Neural cell (in vitro differentiated cells): ENCODE measurements around the gene SPN.

Source experiments
- CTCF ChIP-seq: fragments of 450-650 bp; IDR thresholded peaks from 2 replicates; pipeline ENCODE4 v1.5.1; 2014; ENCODE audit warnings: antibody characterized with exemption, mild to moderate bottlenecking, moderate library complexity; ENCODE audit not compliant: poor library complexity, severe bottlenecking
- EP300 ChIP-seq: fragments of 450-650 bp; conservative IDR thresholded peaks from 2 replicates; pipeline ENCODE4 v1.6.1; 2014; ENCODE audit warnings: antibody characterized with exemption, mild to moderate bottlenecking, moderate library complexity; ENCODE audit not compliant: poor library complexity, severe bottlenecking
- EZH2 ChIP-seq: fragments of 200-600, 300-800 bp; shearing (Covaris generic), sonication (generic); IDR thresholded peaks from 2 replicates; pipeline ENCODE4 v1.6.1; 2014; ENCODE audit warnings: antibody characterized with exemption, low read length, borderline replicate concordance, mild to moderate bottlenecking; ENCODE audit not compliant: insufficient read depth, poor library complexity, severe bottlenecking
- MXI1 ChIP-seq: fragments of 450-650 bp; conservative IDR thresholded peaks from 2 replicates; pipeline ENCODE4 v1.6.1; 2014; ENCODE audit warnings: antibody characterized with exemption, mild to moderate bottlenecking; ENCODE audit not compliant: poor library complexity, severe bottlenecking
- POLR2AphosphoS5 ChIP-seq: IDR thresholded peaks from 2 replicates; pipeline ENCODE4 v1.6.1; 2012
- RAD21 ChIP-seq: fragments of 450-650 bp; conservative IDR thresholded peaks from 2 replicates; pipeline ENCODE4 v1.6.1; 2014; ENCODE audit warnings: antibody characterized with exemption, mild to moderate bottlenecking, moderate library complexity
- REST ChIP-seq: IDR thresholded peaks from 2 replicates; pipeline ENCODE4 v1.6.1; 2012; ENCODE audit warnings: borderline replicate concordance
- SMC3 ChIP-seq: fragments of 450-650 bp; conservative IDR thresholded peaks from 2 replicates; pipeline ENCODE4 v1.6.1; 2014; ENCODE audit warnings: antibody characterized with exemption, mild to moderate bottlenecking, moderate library complexity; ENCODE audit not compliant: poor library complexity
- TAF1 ChIP-seq: IDR thresholded peaks from 2 replicates; pipeline ENCODE4 v1.6.1; 2012; ENCODE audit warnings: low read depth

GRCh38 chr16:29667755-29668154, 4.7 kb downstream of the SPN start:
- TF ChIP-seq CTCF (no peak), TAF1 (no peak), EZH2 (no peak), EP300 (no peak), POLR2AphosphoS5 (no peak), REST (no peak), RAD21 (no peak), MXI1 (no peak), SMC3 (no peak)
